HG03469 (cell line): ENCODE data around the gene ZSCAN32.

Experiments
- ATAC-seq: cut with Tn5 transposase; IDR thresholded peaks from one replicate; pipeline ENCODE4 v1.9.1; 2021; ENCODE audit warnings: mild to moderate bottlenecking, moderate library complexity, moderate number of reproducible peaks; ENCODE audit not compliant: unreplicated experiment

ZSCAN32 gene

DNA sequence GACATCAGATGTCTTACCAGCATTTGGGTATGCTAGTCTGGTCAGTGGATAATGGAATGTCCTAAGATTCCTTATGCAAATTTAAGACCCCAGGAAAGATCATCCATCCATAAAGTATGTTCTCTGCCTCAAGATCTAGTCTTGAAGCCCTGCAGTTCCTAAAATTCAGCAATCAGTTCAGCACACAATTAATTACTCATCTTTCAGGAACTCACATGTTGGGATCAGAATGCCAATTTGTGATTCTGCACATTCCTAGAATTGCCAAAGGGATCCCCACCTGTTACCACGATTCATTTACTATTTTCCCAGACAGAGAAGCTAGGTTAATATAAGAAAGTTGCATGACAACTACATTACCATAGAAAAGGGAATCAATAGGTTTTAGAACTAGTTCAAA lies 41.9 kb downstream of the ZSCAN32 start:
- no peak for ATAC-seq

DNA sequence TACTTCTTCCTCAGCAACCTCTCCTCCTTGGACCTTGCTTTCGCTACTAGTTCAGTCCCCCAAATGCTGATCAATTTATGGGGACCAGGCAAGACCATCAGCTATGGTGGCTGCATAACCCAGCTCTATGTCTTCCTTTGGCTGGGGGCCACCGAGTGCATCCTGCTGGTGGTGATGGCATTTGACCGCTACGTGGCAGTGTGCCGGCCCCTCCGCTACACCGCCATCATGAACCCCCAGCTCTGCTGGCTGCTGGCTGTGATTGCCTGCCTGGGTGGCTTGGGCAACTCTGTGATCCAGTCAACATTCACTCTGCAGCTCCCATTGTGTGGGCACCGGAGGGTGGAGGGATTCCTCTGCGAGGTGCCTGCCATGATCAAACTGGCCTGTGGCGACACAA lies 44.7 kb downstream of the ZSCAN32 start:
- ATAC-seq = no peak

DNA sequence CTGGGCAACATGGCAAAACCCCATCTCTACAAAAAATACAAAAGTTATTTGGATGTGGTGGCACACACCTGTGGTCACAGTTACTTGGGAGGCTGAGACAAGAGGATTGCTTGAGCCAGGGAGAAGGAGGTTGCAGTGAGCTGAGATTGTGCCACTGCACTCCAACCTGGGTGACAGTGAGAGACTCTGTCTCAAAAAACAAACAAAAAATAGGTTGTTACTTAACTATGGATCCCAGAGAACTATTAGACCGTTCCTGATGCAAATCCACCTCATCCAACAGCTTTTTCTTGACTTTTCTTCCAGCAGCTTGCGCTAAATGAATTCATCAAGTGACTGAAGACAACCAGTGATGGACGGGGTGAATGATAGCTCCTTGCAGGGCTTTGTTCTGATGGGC lies 45.2 kb downstream of the ZSCAN32 start, which contains the start of gene OR2C1:
OR2C1 (plus strand) TSS at position 301 of the 400 bp plus-strand sequence; CDS start at position 353, 52 bp downstream.
- no peak for ATAC-seq

DNA sequence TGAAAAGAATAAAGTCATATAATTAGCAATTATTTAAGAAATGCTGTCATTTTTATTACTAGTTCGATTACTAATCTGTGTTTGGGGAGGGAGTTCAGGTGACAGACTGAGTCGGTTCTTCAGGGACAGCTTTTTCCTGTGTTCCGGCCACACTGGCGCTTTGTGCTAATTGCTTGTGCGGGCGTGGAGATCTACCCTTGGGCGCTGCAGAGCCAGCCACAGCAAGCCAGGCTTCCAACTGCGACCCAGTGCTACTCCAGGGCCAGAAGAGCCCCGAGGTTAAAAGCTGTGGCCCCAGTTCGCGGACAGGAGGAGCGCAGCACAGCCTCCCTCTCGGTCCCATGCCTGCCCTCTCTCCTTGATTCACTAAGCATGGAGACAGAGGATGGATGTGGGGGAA lies 51.6 kb downstream of the ZSCAN32 start:
- ATAC-seq = no peak

DNA sequence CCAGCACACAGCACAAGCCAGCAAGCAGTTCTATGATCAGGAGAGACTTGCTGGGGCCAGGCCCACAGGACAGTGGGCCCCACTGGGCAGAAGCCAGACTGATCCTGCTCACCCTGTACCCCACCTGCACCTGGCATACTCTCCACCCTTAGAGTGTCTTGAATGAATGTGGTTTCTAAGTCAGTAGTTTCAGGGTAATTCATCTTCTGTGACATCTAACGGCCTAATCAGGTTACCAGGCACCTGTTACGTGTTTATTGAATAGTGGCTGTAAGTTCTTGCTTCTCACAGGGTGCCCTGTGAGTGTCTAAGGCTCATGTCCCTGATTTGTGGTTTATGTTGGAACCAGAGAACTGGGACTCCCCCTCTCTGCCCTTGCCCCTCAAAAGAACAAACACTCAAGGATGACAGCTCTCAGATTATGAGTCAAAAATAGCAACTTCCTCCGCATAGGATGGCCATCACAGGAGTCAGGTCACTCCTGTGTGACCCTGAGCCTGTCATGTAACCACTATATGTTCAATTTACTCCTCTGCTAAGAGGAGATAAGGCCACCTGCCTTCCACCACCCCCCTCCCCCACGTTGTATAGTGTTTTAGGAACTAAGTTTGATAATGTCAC lies 52.1 kb downstream of the ZSCAN32 start:
- ATAC-seq = no peak

DNA sequence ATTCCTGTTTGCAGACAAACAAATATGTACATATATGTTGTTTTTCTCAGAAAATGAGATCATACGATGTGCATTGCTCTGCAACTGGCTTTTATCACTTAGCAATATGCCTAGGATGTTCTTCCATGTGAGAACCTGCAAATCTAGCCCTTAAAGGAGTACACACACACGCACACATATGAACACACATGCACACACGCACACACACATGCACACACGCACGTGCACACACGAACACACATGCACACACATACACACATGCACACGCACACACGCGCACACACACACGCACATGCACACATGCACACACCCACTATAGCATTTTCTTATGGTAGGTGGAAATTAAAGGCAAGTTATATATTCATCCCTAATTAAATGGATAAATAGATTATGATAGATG lies 53.2 kb downstream of the ZSCAN32 start:
- no peak for ATAC-seq

DNA sequence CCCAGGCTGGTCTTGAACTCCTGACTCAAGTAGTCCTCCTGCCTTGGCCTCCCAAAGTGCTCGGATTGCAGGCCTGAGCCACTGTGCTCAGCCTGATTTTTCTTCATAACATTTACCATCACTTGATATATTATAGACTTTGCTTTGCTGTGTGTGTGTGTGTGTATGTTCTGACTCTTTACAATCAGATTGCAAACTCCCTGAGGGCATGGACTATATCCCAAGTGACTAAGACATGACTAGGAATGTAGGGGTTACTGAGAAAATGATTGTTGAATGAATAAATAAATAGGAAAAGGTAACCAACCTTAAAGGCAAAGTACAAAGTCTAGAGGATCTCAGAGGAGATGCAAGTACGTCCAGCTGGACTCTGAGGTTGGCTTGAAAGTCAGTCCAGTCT lies 54.8 kb downstream of the ZSCAN32 start:
- ATAC-seq = no peak
